ENCODE results near the gene SWI5.

The SWI5 gene

DNA sequence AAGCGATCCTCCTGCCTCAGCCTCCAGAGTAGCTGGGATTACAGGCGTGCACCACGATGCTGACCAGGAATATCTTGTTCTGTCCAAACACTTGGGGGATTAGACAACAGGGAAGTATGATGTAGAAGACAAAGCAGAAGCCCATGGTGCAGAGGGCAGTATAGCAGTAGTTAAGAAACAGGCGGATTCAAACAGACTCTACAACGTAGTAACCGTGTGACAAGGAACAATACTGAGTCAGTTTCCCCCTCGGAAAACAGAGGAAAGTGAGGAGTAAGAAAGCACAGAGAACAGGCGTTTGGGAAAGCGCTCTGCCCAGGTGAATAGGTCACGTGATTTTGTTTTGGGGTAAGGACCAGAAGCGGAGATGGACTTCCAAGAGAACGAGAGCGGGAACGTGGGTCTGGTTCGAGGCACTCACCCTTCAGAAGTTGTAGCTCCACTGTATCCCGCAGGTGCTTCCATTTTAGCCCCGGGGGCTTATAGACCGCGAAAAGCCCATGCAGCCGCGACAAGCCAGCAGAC, 45.9 kb downstream of the SWI5 start:
- DNase-seq = no peak

DNA sequence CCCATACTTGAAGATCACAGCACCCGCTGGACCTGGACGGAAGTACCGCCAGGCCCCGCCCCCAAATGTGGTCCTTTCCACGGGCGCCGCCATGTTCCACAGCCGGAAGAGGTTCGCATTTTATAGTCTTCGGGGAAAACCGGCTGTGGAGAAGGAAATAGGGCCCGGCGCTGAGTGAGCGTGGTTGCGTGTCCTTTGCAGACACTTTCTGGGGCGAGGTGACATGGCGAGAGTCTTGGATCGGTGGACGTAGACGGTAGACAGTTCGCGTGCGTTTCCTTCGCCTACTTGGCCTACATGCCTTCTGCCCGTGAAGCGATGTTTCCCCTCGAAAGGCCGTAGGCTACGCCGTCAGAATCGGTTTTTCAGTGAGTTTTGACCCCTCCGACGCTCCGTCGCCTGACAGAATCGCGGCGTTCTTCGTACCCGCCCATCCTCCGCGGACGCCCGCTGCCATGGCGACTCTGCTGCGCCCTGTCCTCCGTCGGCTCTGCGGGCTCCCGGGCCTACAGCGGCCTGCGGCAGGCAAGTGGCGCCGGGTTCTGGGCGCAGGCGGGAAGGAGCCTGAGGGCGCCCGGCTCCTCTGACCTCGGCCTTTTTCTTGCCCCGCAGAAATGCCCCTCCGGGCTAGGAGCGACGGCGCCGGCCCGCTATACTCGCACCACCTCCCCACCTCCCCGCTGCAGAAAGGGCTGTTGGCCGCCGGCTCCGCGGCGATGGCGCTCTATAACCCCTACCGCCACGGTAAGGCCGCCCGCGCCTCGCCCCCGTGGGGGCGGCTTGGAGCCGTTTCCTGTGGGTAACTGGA, 46.5 kb downstream of the SWI5 start, which contains the start of the genes COQ4 and TRUB2:
Gene COQ4 (plus strand): TSS at position 436 of the 808 bp plus-strand sequence. CDS start 20 bp downstream, at position 456.
Gene TRUB2 (minus strand): TSS at position 44 of the 808 bp plus-strand sequence. CDS start 39 bp downstream, at position 5.
- DNase-seq = peak; percentile 98

DNA sequence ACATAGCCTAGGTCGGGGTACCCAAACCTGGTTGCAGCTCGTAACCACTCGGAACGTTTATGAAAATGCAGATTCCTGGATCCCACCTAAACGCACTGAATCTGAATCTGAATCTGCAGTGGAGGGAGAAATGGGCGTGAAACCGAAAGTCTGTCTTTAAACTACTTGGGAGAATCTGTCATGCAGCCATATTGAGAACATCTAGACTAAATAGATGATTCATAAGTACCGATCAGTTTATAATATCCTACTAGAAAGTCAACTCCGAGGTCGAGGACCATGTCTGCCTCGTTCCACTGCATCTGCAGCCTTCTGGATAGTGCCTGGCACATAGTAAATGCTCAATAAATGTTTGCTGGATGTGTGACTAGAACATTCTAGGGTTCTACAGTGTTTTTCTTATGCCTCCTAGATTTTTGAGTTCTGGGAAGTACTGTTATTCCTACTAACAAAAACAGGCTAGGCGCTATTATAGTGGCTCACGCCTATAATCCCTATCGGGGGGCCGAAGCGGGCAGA, 47.2 kb downstream of the SWI5 start:
- DNase-seq = no peak

DNA sequence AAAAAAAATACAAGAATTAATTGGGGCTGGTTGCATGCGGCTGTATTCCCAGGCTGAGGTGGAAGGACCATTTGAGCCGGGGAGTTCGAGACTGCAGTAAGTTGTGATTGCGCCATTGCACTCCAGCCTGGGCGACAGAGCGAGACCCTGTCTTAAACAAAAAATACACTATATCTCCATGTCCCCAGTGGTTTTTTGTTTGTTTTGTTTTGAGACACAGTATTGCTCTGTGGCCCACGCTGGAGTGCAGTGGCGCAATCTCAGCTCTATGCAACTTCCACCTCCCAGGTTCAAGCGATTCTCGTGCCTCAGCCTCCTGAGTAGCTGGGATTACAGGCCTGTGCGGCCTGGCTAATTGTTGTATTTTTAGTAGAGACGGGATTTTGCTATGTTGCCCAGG, 47.7 kb downstream of the SWI5 start:
- no peak for DNase-seq

DNA sequence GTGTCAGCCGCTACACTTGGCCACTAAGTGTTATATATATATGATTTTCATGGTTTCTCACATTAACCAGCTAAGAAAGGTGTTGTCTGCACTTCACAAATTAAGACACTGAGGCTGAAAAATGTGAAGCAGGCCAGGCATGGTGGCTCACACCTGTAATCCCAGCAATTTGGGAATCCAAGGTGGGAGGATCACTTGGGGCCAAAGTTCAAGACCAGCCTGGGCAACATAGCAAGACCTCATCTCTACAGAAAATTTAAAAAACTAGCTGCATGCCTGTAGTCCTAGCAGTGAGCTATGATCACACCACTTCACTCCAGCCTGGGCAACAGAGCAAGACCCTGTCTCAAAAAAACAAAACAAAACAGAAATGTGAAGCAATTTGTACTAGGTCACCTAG, 48.3 kb downstream of the SWI5 start:
- DNase-seq = no peak

DNA sequence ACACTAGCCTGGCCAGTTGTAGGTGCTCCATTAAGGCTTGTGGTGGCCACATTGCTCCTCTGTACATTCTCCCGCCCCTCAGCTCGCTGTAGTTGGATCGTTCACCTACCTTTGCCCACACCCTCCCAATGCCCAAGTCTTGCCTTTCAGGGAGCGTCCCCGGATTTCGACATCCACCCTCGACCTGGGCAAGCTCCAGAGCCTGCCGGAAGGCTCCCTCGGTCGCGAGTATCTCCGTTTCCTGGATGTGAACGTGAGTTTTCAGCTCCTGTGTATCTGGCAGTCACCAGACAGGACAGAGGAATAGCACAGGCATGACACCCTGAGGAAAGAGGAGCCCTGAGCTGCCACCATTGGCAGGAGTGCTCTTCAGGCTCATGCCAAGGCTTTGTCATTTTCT, 49.6 kb downstream of the SWI5 start:
- no peak for DNase-seq

DNA sequence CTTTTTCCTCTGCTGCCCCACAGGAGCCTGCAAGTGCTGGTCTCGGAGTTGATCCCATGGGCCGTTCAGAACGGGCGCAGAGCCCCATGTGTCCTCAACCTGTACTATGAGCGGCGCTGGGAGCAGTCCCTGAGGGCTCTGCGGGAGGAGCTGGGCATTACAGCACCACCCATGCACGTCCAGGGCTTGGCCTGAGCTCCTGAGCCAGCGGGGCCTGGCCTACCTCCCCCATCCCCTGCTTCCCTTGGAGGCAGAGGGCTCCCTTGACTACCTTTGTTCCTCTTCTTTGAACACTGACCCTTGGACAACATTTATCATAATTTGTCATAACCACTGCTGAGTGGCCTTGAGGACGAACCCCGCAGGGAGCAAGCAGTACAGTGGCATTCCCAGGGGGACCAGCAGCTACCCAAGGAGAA, 57.4 kb downstream of the SWI5 start:
- DNase-seq = no peak

DNA sequence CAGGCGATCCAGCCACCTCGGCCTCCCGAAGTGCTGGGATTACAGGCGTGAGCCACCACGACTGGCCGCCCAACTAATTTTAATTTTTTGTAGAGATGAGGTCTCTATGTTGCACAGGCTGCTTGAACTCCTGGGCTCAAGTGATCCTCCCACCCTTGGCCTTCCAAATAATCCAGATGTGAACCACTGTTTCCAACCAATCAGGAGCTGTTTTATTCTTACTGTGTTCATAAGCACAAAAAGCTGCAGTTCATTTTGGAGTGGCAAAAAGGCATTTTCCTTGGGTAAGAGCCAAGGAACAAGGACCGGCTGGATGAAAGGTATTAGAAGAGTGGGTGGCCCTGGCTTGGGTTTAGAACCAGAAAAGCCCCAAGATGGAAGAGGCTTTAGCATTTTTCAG, 59.1 kb downstream of the SWI5 start:
- no peak for DNase-seq

DNA sequence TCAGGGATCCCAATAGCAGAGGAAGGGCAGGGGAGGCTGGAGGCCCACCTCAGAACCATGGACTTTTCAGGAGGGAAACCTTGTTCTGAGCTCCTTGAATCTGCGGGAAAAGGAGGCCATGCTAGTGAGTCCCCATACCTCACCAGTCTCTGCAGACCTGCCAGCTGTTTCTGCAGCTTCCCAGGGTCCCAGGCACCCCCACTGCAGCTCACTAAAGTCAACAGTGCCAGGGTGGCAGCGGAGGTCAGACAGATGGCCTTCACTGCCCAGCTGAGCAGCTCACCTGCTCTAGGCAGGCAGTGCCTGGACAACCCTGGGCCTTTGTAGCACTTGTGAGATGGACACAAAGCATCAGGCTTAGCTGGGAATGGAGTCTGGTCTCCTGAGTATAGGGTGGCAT, 59.8 kb downstream of the SWI5 start:
- DNase-seq = no peak

DNA sequence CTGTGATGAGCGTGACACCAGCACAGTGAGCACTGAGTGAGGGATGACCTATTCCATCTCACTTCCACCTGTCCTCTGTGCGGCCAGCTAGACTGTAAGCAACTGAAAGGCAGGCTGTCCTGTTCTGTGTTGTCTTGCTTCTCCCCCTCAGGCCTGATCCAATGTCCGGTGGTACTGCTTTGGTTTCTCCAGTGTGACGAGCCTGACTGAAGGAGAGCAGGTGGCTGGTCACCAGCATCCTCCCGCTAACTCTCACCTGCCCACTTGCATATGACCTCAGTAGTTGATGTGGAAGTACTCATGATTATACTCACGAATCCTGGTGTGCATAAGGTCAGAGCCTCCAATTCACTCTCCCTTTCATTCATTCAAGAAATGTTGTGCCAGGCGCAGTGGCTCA, 61.9 kb downstream of the SWI5 start:
- DNase-seq = no peak
